B cell (primary cell): ENCODE results near the gene SPATA21. TPM values are rescaled to one million over a fixed set of nuclear protein-coding genes. Genes with fewer than 3 reads are reported as not detected.

ENCODE experiments used
- ATAC-seq: fragments of 200-7000 bp; cut with Tn5 transposase; one replicate; pipeline ENCODE4 v1.10.0; 2021; ENCODE audit warnings: low read depth, mild to moderate bottlenecking, moderate number of reproducible peaks, moderate library complexity
- CTCF ChIA-PET: fragments of 350-600 bp; sonication (Branson Sonifier 250); formaldehyde crosslinking; loops from one replicate; lab custom pipeline; 2021; ENCODE audit warnings: antibody characterized with exemption, inconsistent platforms; lab: Charles Lee
- POLR2A ChIA-PET: fragments of 350-600 bp; sonication (Branson Sonifier 250); formaldehyde crosslinking; loops from one replicate; lab custom pipeline; 2021; ENCODE audit warnings: antibody characterized with exemption; lab: Charles Lee
- DNase-seq: peaks from one replicate; pipeline ENCODE4 v3.0.0; 2013
- H2AFZ ChIP-seq: 2 replicates; pipeline ENCODE4 v1.6.1; 2012; ENCODE audit warnings: mild to moderate bottlenecking, low read depth, low read length; ENCODE audit not compliant: insufficient read depth, poor library complexity, severe bottlenecking
- H3K27ac ChIP-seq, 2 donors: 1 replicate in 1 of 2; 2 replicates in 1 of 2; pipeline ENCODE4 v1.5.1; 2012 to 2013; ENCODE audit warnings: low read length in 2 of 2, mild to moderate bottlenecking in 2 of 2, moderate library complexity in 1 of 2
- H3K27me3 ChIP-seq, 4 experiments: fragments of 200-600 bp in 1 of 4; sonication (generic) in 1 of 4; replicated peaks in 1 of 4; 1 replicate in 2 of 4; 2 replicates in 2 of 4; pipeline versions ENCODE4 v1.6.1 to v1.7.0; 2013 to 2016; ENCODE audit warnings: low read length in 3 of 4, mild to moderate bottlenecking in 2 of 4, mixed read lengths in 1 of 4, moderate library complexity in 1 of 4; ENCODE audit not compliant: insufficient read depth in 4 of 4, control insufficient read depth in 3 of 4; ENCODE audit errors: control extremely low read depth in 1 of 4
- H3K36me3 ChIP-seq, 2 experiments: replicated peaks in 1 of 2; 1 replicate in 1 of 2; 2 replicates in 1 of 2; pipeline versions ENCODE4 v1.6.1 to v1.7.1; 2013; ENCODE audit warnings: low read length in 1 of 2; ENCODE audit not compliant: insufficient read depth in 2 of 2, control insufficient read depth in 1 of 2; ENCODE audit errors: control extremely low read depth in 1 of 2, extremely low read depth in 1 of 2
- H3K4me1 ChIP-seq, 2 donors: fragments of 200-600 bp in 1 of 2; sonication (generic) in 1 of 2; 1 replicate in 1 of 2; 2 replicates in 1 of 2; pipeline versions ENCODE4 v1.5.1 to v1.6.1; 2013 to 2017; ENCODE audit warnings: low read length in 2 of 2; ENCODE audit not compliant: control insufficient read depth in 2 of 2, insufficient read depth in 2 of 2
- H3K4me2 ChIP-seq: replicated peaks from 2 replicates; pipeline ENCODE3; 2012; ENCODE audit warnings: mild to moderate bottlenecking, low read depth, low read length; ENCODE audit not compliant: poor library complexity, severe bottlenecking
- H3K4me3 ChIP-seq, 5 experiments: fragments of 200-600 bp in 1 of 5; sonication (generic) in 1 of 5; 1 replicate in 3 of 5; 2 replicates in 2 of 5; pipeline versions ENCODE4 v1.5.1 to v1.7.0; 2011 to 2016; ENCODE audit warnings: low read length in 4 of 5, mild to moderate bottlenecking in 4 of 5, low read depth in 2 of 5, control low read depth in 1 of 5, moderate library complexity in 1 of 5; ENCODE audit not compliant: insufficient read depth in 1 of 5; ENCODE audit errors: control extremely low read depth in 1 of 5, extremely low read depth in 1 of 5
- H3K79me2 ChIP-seq: fragments of 200-600 bp; sonication (generic); one replicate; pipeline ENCODE4 v1.6.0; 2016; ENCODE audit warnings: low read length; ENCODE audit not compliant: control insufficient read depth, insufficient read depth
- H3K9ac ChIP-seq: fragments of 200-600 bp; sonication (generic); 2 replicates; pipeline ENCODE4 v1.6.1; 2017; ENCODE audit warnings: mild to moderate bottlenecking, low read length, moderate library complexity
- H3K9me3 ChIP-seq, 3 donors: one replicate each; pipeline versions ENCODE4 v1.6.1 to v1.7.1; 2013; ENCODE audit warnings: low read length in 2 of 3; ENCODE audit not compliant: control insufficient read depth in 2 of 3, insufficient read depth in 1 of 3; ENCODE audit errors: control extremely low read depth in 1 of 3
- H4K20me1 ChIP-seq: 2 replicates; pipeline ENCODE4 v1.6.0; 2012; ENCODE audit warnings: mild to moderate bottlenecking, low read length; ENCODE audit not compliant: insufficient read depth, control insufficient read depth, poor library complexity, severe bottlenecking
- H3K27ac Mint-ChIP-seq: one replicate; pipeline ENCODE4 v1.8.0; 2021; ENCODE audit warnings: mixed read lengths
- H3K27me3 Mint-ChIP-seq: one replicate; pipeline ENCODE4 v1.8.0; 2021; ENCODE audit warnings: mixed read lengths
- H3K4me1 Mint-ChIP-seq: one replicate; pipeline ENCODE4 v1.8.0; 2021; ENCODE audit warnings: mixed read lengths
- H3K4me3 Mint-ChIP-seq: one replicate; pipeline ENCODE4 v1.8.0; 2021; ENCODE audit warnings: mixed read lengths
- H3K9me3 Mint-ChIP-seq: one replicate; pipeline ENCODE4 v1.8.0; 2022; ENCODE audit warnings: mixed read lengths; ENCODE audit not compliant: insufficient read depth
- EZH2 ChIP-seq: IDR thresholded peaks from 2 replicates; pipeline ENCODE4 v1.6.1; 2012; ENCODE audit warnings: borderline replicate concordance, low read depth, mild to moderate bottlenecking, moderate library complexity, low read length; ENCODE audit not compliant: insufficient read depth, poor library complexity, severe bottlenecking
- WGBS: methylation state at CpG from one replicate; pipeline ENCODE4 v1.1.5; 2013; ENCODE audit warnings: missing lambda C conversion rate; ENCODE audit not compliant: insufficient coverage; 5-methylcytosine and 5-hydroxymethylcytosine counted together
- intact Hi-C: fragments of 100-400 bp; cut with micrococcal nuclease; formaldehyde crosslinking; loops from one replicate; pipeline ENCODE4 v1.10.0; 2022
- polyA plus RNA-seq: library from polyadenylated mRNA; depleted of rRNA; stranded (reverse); fragments of >200 nt; gene quantifications from 2 replicates; pipeline ENCODE4 v1.2.3, GENCODE V29; 2012
- total RNA-seq, 2 donors: library from RNA; stranded (reverse); fragments of 120-200 nt in 1 of 2; gene quantifications; 1 replicate in 1 of 2; 2 replicates in 1 of 2; pipeline versions ENCODE4 v1.2.3 to v1.2.4, GENCODE V29; 2013 to 2022
- TF ChIP-seq, protein P1 (sequence below): fragments of 200-600 bp; IDR thresholded peaks from one replicate; pipeline ENCODE4 v1.8.0; 2022; ENCODE audit warnings: antibody characterized with exemption, mild to moderate bottlenecking

The SPATA21 gene
- total and polyA plus RNA-seq, 2 donors (not counting 1 experiment from before 2014, with no cell fraction given), result 0.01 TPM; not detected in 1

DNA sequence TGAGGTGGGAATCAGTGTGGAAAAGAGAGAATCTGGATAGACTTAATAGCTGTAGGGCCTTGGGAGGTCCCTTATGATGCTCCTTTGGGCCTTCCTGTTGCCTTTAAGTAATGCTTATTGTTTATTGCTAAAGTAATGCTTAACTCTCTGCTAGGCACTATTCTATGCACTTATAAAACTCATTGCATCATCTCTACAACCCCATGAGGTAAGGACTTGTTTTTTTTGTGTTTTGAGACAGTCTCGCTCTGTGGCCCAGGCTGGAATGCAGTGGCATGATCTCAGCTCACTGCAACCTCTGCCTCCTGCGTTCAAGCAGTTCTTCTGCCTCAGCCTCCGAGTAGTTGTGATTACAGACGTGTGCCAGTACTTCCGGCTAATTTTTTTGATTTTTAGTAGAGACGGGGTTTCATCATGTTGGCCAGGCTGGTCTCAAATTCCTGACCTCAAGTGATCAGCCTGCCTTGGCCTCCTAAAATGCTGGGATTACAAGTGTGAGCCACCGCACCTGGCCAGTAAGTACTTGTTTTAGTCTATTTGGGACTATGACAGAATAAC is 25.6 kb upstream of the SPATA21 start:
- Histone ChIP-seq H2AFZ (no peak overlapping the region), H4K20me1 (no peaks in the 10 kb centered on the region), H3K27ac (no peak overlapping the region), H3K4me3 (no peak overlapping the region), H3K36me3 (peaks cover 21 to 36% of the 10 kb centered on the region in 2 experiments), H3K27me3 (no peaks in the 10 kb centered on the region), H3K4me1 (no peaks in the 10 kb centered on the region), H3K4me2 (no peak overlapping the region), H3K9ac (no peak overlapping the region), H3K9me3 (no peaks in the 10 kb centered on the region), H3K79me2 (no peaks in the 10 kb centered on the region)
- DNase-seq (no peak), ATAC-seq (no peak)
- POLR2A ChIA-PET, result no interaction called here
- Mint-ChIP-seq H3K27ac (no peak overlapping the region), H3K27me3 (no peaks in the 10 kb centered on the region), H3K4me3 (no peak overlapping the region), H3K4me1 (no peaks in the 10 kb centered on the region), H3K9me3 (no peaks in the 10 kb centered on the region)
- TF ChIP-seq EZH2, result no peak
- TF ChIP-seq, protein P1, sequence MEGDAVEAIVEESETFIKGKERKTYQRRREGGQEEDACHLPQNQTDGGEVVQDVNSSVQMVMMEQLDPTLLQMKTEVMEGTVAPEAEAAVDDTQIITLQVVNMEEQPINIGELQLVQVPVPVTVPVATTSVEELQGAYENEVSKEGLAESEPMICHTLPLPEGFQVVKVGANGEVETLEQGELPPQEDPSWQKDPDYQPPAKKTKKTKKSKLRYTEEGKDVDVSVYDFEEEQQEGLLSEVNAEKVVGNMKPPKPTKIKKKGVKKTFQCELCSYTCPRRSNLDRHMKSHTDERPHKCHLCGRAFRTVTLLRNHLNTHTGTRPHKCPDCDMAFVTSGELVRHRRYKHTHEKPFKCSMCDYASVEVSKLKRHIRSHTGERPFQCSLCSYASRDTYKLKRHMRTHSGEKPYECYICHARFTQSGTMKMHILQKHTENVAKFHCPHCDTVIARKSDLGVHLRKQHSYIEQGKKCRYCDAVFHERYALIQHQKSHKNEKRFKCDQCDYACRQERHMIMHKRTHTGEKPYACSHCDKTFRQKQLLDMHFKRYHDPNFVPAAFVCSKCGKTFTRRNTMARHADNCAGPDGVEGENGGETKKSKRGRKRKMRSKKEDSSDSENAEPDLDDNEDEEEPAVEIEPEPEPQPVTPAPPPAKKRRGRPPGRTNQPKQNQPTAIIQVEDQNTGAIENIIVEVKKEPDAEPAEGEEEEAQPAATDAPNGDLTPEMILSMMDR, result no peak
- 100% methylated on average over 7 of the region's 7 CpGs for WGBS
- CTCF ChIA-PET, result no interaction called here
- intact Hi-C loops, result no loop called here

- no peaks in the 10 kb centered on the region for H3K9me3 ChIP-seq
- H3K4me1 ChIP-seq, result no peaks in the 10 kb centered on the region
- Mint-ChIP-seq H3K27ac (no peak overlapping the region), H3K9me3 (no peaks in the 10 kb centered on the region), H3K4me3 (no peak overlapping the region), H3K4me1 (no peaks in the 10 kb centered on the region), H3K27me3 (no peaks in the 10 kb centered on the region)
- no peaks in the 10 kb centered on the region for H3K79me2 ChIP-seq
- H4K20me1 ChIP-seq, result no peaks in the 10 kb centered on the region
- ATAC-seq (no peak), DNase-seq (no peak)
- H3K9ac ChIP-seq, result no peak overlapping the region
- H2AFZ ChIP-seq, result no peak overlapping the region
- H3K4me3 ChIP-seq, result no peak overlapping the region
- TF ChIP-seq, protein P1, result no peak
- no peak for TF ChIP-seq EZH2
- 100% methylated on average over 1 of the region's 3 CpGs for WGBS
- no peaks in the 10 kb centered on the region for H3K27me3 ChIP-seq
- no peak overlapping the region for H3K27ac ChIP-seq
- H3K36me3 ChIP-seq, result peaks cover 23 to 48% of the 10 kb centered on the region in 2 experiments
- POLR2A ChIA-PET, result interaction anchor here (0.6 kb wide), 1 partner anchor 869 kb away, joined by 7 read pairs; no protein-coding TSS in a partner anchor
- CTCF ChIA-PET, result interaction anchor here (0.7 to 1.2 kb wide), 3 partner anchors 22 to 591 kb away, joined by 3 to 4 read pairs (median 3); partner anchors contain the start of gene NECAP2
- H3K4me2 ChIP-seq, result no peak overlapping the region
- intact Hi-C loops, result no loop called here
Observed at GRCh38 chr1:16461681-16462080, 24.5 kb upstream of the SPATA21 start.
